ENCODE measurements around the gene CFAP20DC. TPM values are rescaled to one million over a fixed set of nuclear protein-coding genes. Genes with fewer than 3 reads are reported as not detected.

Gene CFAP20DC
- total and polyA plus RNA-seq, 2 of the 13 experiments (the other 11 are each of a cell fraction or from before 2014, with no cell fraction given): not detected

GRCh38 chr3:58989163-58989562 is 60.7 kb downstream of the CFAP20DC start:
- BruUV-seq (replicated peaks): no TSS peak
- no peak overlapping the region for H3K4me2 ChIP-seq (ENCODE audit: low read depth, low read length)
- no peak overlapping the region for H2AFZ ChIP-seq (ENCODE audit: low read length)
- no peak for TF ChIP-seq ZNF33A (CRISPR knock-in tag; IDR thresholded peaks at IDR 0.05; ENCODE audit: borderline replicate concordance)
- H3K9ac ChIP-seq (ENCODE audit: insufficient read depth, low read depth, low read length): no peak overlapping the region
- intact Hi-C loops (cut with micrococcal nuclease; ENCODE audit: unreplicated experiment): no loop called here
- no peak overlapping the region for H3K27ac ChIP-seq (ENCODE audit: extremely low read length, insufficient read depth, low read length)
- FAIRE-seq (no peak), ATAC-seq (no peak), DNase-seq (ENCODE audit: low spot score) (no peak)
- H3K27me3 ChIP-seq (ENCODE audit: control insufficient read depth in 1 of 2, insufficient read depth in 2 of 2, low read length in 2 of 2): no peaks in the 10 kb centered on the region
- no peaks in the 10 kb centered on the region for H3K9me3 ChIP-seq (ENCODE audit: low read length)
- CTCF ChIA-PET (ENCODE audit: low intra/inter-chr PET ratio, low total read pairs): no interaction called here
- POLR2A ChIA-PET: no interaction called here
- H3K36me3 ChIP-seq (replicated peaks in 1 of 2; ENCODE audit: control insufficient read depth in 1 of 2, insufficient read depth in 2 of 2, low read length in 2 of 2): no peaks in the 10 kb centered on the region
- H3K79me2 ChIP-seq (ENCODE audit: insufficient read depth, low read length): no peaks in the 10 kb centered on the region
- no peaks in the 10 kb centered on the region for H4K20me1 ChIP-seq (ENCODE audit: insufficient read depth, low read length)
- H3K4me3 ChIP-seq (replicated peaks in 1 of 3; ENCODE audit: insufficient read depth in 1 of 3, low read depth in 2 of 3, low read length in 3 of 3): no peak overlapping the region
- no peaks in the 10 kb centered on the region for H3K4me1 ChIP-seq (ENCODE audit: insufficient read depth, low read length)
- in situ Hi-C loops (cut with HindIII; ENCODE audit: extremely low pct_ligation_motif_present, low pct_unique_long_range_greater_than_20kb): no loop called here

GRCh38 chr3:58988041-58988440 is 61.8 kb downstream of the CFAP20DC start:
- no peak for FAIRE-seq
- no peak for TF ChIP-seq ZNF142 (CRISPR knock-in tag; IDR thresholded peaks at IDR 0.05)
- TF ChIP-seq HBP1 (CRISPR knock-in tag; IDR thresholded peaks at IDR 0.05; ENCODE audit: low read depth): no peak
- TF ChIP-seq NFIC (IDR thresholded peaks at IDR 0.05; ENCODE audit: low read length): no peak
- TF ChIP-seq RAD21 (CRISPR knock-in tag; IDR thresholded peaks at IDR 0.05): no peak

More at GRCh38 chr3:58988041-58988440, 61.8 kb downstream of the CFAP20DC start:
- in situ Hi-C loops (cut with HindIII; ENCODE audit: extremely low pct_ligation_motif_present, low pct_unique_long_range_greater_than_20kb) (no loop called here), intact Hi-C loops (cut with micrococcal nuclease; ENCODE audit: unreplicated experiment) (no loop called here)
- H3K36me3 ChIP-seq (replicated peaks in 1 of 2; ENCODE audit: control insufficient read depth in 1 of 2, insufficient read depth in 2 of 2, low read length in 2 of 2): no peaks in the 10 kb centered on the region
- 23% methylated on average over 3 of the region's 3 CpGs for WGBS (ENCODE audit: low lambda C conversion rate)
- H3K4me1 ChIP-seq (ENCODE audit: insufficient read depth, low read length): no peaks in the 10 kb centered on the region
- H3K79me2 ChIP-seq (ENCODE audit: insufficient read depth, low read length): no peaks in the 10 kb centered on the region
- ATAC-seq (no peak), DNase-seq (ENCODE audit: low spot score) (no peak)
- H4K20me1 ChIP-seq (ENCODE audit: insufficient read depth, low read length): no peaks in the 10 kb centered on the region
- no peaks in the 10 kb centered on the region for H3K27me3 ChIP-seq (ENCODE audit: control insufficient read depth in 1 of 2, insufficient read depth in 2 of 2, low read length in 2 of 2)
- BruUV-seq (replicated peaks): no TSS peak
- ChIA-PET POLR2A (no interaction called here), CTCF (ENCODE audit: low intra/inter-chr PET ratio, low total read pairs) (no interaction called here)
- no peaks in the 10 kb centered on the region for H3K9me3 ChIP-seq (ENCODE audit: low read length)
- H2AFZ ChIP-seq (ENCODE audit: low read length): no peak overlapping the region
- no peak overlapping the region for H3K27ac ChIP-seq (ENCODE audit: extremely low read length, insufficient read depth, low read length)
- no peak overlapping the region for H3K4me2 ChIP-seq (ENCODE audit: low read depth, low read length)
- no peak overlapping the region for H3K4me3 ChIP-seq (replicated peaks in 1 of 3; ENCODE audit: insufficient read depth in 1 of 3, low read depth in 2 of 3, low read length in 3 of 3)
- no peak overlapping the region for H3K9ac ChIP-seq (ENCODE audit: insufficient read depth, low read depth, low read length)

Data from HepG2 (cell line).